ENCODE results near the gene ZNF343.

Gene ZNF343

GRCh38 chr20:2508631-2509467, at the start of gene ZNF343:
TSS of gene ZNF343 (minus strand) at chr20:2508915. CDS start at chr20:2493895, 15,020 bp downstream.
- Histone ChIP-seq H3K36me3 (no peaks in the 10 kb centered on the region), H3K27ac (peak within 1 kb of the TSS; percentile 75 to 94 (median 91)), H3K4me1 (peaks cover 13 to 18% (median 16%) of the 10 kb centered on the region in 10 experiments), H3K9me3 (replicated peaks in 1 of 11) (no peaks in the 10 kb centered on the region), H3K4me3 (peak within 1 kb of the TSS; percentile 81 to 91 (median 86)), H3K9ac (peak within 1 kb of the TSS; percentile 83 to 91 (median 88)), H3K27me3 (no peaks in the 10 kb centered on the region), H3K4me2 (peak within 1 kb of the TSS; percentile 90 to 97 (median 95)), H4K20me1 (no peaks in the 10 kb centered on the region)
- TF ChIP-seq Cebpa-rat (IDR thresholded peaks at IDR 0.05) = no peak

DNA sequence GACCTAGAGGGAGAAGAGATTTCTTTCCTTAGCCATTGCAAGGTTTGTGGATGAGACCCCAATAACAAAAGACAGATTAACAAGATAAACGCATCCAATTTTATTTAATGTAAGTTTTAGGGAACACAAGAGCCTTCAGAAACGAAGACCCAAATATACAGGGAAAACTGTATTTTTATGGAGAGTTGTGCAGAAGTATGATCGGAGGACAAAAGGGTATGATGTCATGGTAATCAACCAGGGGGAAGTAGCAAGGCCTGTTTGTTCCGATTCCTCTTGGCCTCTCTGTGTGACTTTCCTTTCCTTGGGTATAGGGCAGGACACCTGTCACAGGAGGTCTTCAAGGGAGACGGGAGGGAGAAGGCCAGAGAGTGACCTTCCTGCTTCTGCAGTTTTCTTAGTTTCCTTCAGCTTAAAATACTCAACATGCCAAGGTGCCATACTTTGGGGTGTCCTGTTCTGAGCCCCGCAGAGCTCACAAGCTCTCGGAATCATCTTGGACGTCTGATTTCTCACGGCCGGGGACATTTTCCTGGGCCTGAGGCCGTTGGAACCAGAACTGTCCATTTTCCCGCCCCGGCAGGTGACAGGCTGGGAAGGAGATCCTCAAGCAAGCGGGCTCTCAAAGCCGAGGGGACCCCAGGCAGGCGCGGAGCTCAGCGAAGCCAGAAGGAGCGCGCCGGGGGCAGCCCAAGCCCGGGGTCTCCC, 49.3 kb upstream of the ZNF343 start:
- H3K27me3 ChIP-seq = no peaks in the 10 kb centered on the region
- H3K9ac ChIP-seq = no peak overlapping the region
- no peaks in the 10 kb centered on the region for H4K20me1 ChIP-seq
- peaks cover 0 to 9% (median 3%) of the 10 kb centered on the region in 11 experiments; a peak in 6 of 22 replicates for H3K9me3 ChIP-seq (replicated peaks in 1 of 11)
- H3K27ac ChIP-seq = no peak overlapping the region
- H3K4me2 ChIP-seq = no peak overlapping the region
- H3K4me1 ChIP-seq = no peaks in the 10 kb centered on the region
- TF ChIP-seq Cebpa-rat (IDR thresholded peaks at IDR 0.05) = no peak
- H3K36me3 ChIP-seq = no peaks in the 10 kb centered on the region
- no peak overlapping the region for H3K4me3 ChIP-seq

- no peaks in the 10 kb centered on the region for H3K36me3 ChIP-seq
- no peaks in the 10 kb centered on the region for H4K20me1 ChIP-seq
- TF ChIP-seq Cebpa-rat (IDR thresholded peaks at IDR 0.05) = no peak
- no peak overlapping the region for H3K4me2 ChIP-seq
- no peaks in the 10 kb centered on the region; a peak in 1 of 20 replicates for H3K4me1 ChIP-seq
- no peak overlapping the region for H3K4me3 ChIP-seq
- H3K27ac ChIP-seq = no peak overlapping the region
- no peaks in the 10 kb centered on the region for H3K9me3 ChIP-seq (replicated peaks in 1 of 11)
- no peaks in the 10 kb centered on the region for H3K27me3 ChIP-seq
- H3K9ac ChIP-seq = no peak overlapping the region
Measured at GRCh38 chr20:2545594-2545993, 36.9 kb upstream of the ZNF343 start.

DNA sequence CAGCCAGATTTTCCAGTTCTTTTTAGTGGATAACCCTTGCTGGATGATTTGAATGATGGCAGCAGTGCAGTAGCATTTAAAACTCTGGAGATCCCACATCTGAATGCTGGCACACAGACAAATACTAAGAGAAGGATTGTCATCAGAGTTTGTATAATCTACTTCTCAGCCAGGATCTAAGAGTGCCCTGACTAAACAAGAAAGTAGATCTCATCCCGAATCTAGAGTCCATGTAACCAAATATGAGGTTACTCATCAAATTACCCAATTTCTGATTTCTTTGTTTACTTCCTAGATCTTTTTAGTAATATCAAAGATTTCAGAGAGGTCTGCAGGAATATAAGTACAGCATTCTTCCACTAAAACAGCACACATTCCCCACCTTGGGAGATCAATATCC, 35.5 kb upstream of the ZNF343 start:
- Histone ChIP-seq H3K4me1 (no peaks in the 10 kb centered on the region; a peak in 1 of 20 replicates), H4K20me1 (no peaks in the 10 kb centered on the region), H3K27me3 (no peaks in the 10 kb centered on the region), H3K9me3 (replicated peaks in 1 of 11) (no peaks in the 10 kb centered on the region), H3K4me3 (no peak overlapping the region), H3K4me2 (no peak overlapping the region), H3K36me3 (no peaks in the 10 kb centered on the region), H3K27ac (no peak overlapping the region), H3K9ac (no peak overlapping the region)
- no peak for TF ChIP-seq Cebpa-rat (IDR thresholded peaks at IDR 0.05)

DNA sequence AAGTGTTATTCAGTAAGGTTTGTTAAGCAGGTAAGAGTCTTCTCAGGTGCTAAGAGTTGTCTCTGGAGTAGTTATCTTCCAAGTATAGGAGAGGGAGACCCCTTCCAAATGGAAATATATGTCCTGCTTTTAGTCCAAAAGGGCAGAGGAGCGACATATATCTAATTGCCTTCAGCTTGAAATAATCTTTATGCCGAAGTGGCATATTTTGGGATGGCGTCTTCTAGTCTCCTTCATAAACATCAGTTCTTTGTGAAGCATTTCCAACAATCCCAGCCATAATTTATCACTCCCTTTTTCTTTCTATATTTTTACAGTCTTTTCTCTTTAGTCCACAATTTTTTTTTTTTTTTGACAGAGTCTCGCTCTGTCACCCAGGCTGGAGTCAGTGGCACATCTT, 33.6 kb upstream of the ZNF343 start:
- Histone ChIP-seq H3K4me2 (no peak overlapping the region), H3K4me1 (no peaks in the 10 kb centered on the region; a peak in 1 of 20 replicates), H3K9me3 (replicated peaks in 1 of 11) (no peaks in the 10 kb centered on the region), H3K4me3 (no peak overlapping the region), H4K20me1 (no peaks in the 10 kb centered on the region), H3K9ac (no peak overlapping the region), H3K27ac (no peak overlapping the region), H3K27me3 (no peaks in the 10 kb centered on the region), H3K36me3 (no peaks in the 10 kb centered on the region)
- no peak for TF ChIP-seq Cebpa-rat (IDR thresholded peaks at IDR 0.05)

DNA sequence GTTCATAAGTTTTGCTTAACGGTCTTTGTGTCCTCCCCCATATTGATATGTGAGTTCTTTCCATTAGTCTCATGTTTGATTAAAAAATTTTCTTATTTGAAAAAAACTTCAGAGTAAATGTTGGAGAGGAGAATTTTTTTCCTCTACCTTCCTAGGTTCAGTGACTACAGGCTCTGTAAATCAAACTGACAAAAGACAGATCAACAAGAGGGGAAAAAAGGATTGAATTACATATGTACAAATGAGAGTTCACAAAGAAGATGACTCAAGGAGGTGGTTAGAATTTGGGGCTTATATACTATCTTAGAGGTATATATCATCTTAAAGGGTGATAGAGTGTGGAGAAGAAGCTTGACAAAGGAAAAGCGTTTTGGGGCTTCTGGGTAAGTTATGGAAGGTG, 33.2 kb upstream of the ZNF343 start:
- Histone ChIP-seq H3K9me3 (replicated peaks in 1 of 11) (no peaks in the 10 kb centered on the region), H3K27me3 (no peaks in the 10 kb centered on the region), H4K20me1 (no peaks in the 10 kb centered on the region), H3K4me3 (no peak overlapping the region), H3K36me3 (no peaks in the 10 kb centered on the region), H3K4me1 (no peaks in the 10 kb centered on the region; a peak in 1 of 20 replicates), H3K4me2 (no peak overlapping the region), H3K9ac (no peak overlapping the region), H3K27ac (no peak overlapping the region)
- no peak for TF ChIP-seq Cebpa-rat (IDR thresholded peaks at IDR 0.05)

DNA sequence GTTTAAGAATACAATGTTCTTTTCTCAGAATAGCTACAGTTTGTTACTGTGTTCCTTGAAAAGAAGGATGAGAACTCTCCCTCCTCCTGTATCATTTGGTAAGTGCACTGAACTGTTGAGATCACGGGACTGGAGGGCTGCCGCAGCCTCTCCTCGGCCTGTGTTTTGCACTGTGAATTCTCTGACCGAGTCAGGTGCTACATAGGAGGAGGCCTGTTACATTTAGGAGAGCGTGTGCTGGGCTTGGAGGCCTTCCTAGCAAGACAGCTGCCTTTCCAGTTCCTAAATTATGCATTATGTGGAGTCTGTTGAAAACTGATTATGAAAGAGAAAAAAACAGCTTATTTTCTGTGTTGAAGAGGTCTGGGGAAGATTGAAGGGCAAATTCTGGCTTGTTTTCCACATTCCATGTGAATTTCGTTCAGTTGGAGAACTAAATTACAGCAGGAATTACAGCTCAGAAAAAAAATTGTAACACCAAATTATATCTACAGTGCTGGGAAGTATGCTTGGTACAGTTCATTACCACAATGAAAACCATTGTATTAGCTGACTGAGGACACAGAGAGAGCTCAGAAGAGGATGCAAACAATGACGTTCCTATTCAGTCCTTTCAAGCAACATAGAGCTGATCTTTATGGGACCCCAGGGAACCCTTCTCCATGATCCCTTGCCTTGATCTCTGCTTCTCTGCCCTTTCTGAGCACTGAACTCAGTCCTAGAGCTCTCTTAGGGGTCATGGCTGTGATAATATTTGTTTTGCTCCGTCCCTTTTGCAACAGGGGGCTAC, 30.4 kb upstream of the ZNF343 start:
- H3K36me3 ChIP-seq = no peaks in the 10 kb centered on the region
- no peaks in the 10 kb centered on the region for H3K4me1 ChIP-seq
- no peaks in the 10 kb centered on the region for H3K9me3 ChIP-seq (replicated peaks in 1 of 11)
- H3K9ac ChIP-seq = no peak overlapping the region
- no peak overlapping the region for H3K4me2 ChIP-seq
- TF ChIP-seq Cebpa-rat (IDR thresholded peaks at IDR 0.05) = no peak
- no peaks in the 10 kb centered on the region for H4K20me1 ChIP-seq
- H3K4me3 ChIP-seq = no peak overlapping the region
- H3K27me3 ChIP-seq = 0 out of 22 replicates have a peak, but pooled peaks cover 0 to 4% (median 0%) of the 10 kb centered on the region in 11 experiments
- H3K27ac ChIP-seq = no peak overlapping the region

- no peak for TF ChIP-seq Cebpa-rat (IDR thresholded peaks at IDR 0.05)
- 0 out of 22 replicates have a peak, but pooled peaks cover 0 to 4% (median 0%) of the 10 kb centered on the region in 11 experiments for H3K27me3 ChIP-seq
- H3K4me3 ChIP-seq = no peak overlapping the region
- no peak overlapping the region for H3K27ac ChIP-seq
- H3K4me2 ChIP-seq = no peak overlapping the region
- H4K20me1 ChIP-seq = no peaks in the 10 kb centered on the region
- H3K4me1 ChIP-seq = no peaks in the 10 kb centered on the region
- H3K9me3 ChIP-seq (replicated peaks in 1 of 11) = no peaks in the 10 kb centered on the region
- H3K9ac ChIP-seq = no peak overlapping the region
- H3K36me3 ChIP-seq = no peaks in the 10 kb centered on the region
Measured at GRCh38 chr20:2538356-2538755, 29.6 kb upstream of the ZNF343 start.

- no peak for TF ChIP-seq Cebpa-rat (IDR thresholded peaks at IDR 0.05)
- no peaks in the 10 kb centered on the region for H3K36me3 ChIP-seq
- H3K27me3 ChIP-seq = 0 out of 22 replicates have a peak, but pooled peaks cover 0 to 4% (median 0%) of the 10 kb centered on the region in 11 experiments
- H3K9me3 ChIP-seq (replicated peaks in 1 of 11) = no peaks in the 10 kb centered on the region
- H3K9ac ChIP-seq = no peak overlapping the region
- no peak overlapping the region for H3K4me2 ChIP-seq
- H3K27ac ChIP-seq = no peak overlapping the region
- no peaks in the 10 kb centered on the region for H4K20me1 ChIP-seq
- no peaks in the 10 kb centered on the region for H3K4me1 ChIP-seq
- no peak overlapping the region for H3K4me3 ChIP-seq
Measured at GRCh38 chr20:2537101-2537500, 28.4 kb upstream of the ZNF343 start.

Data from BLaER1 treated with 17β-estradiol and CSF1 and Interleukin-3, amounts not matched to agents 10 nM and 100 nM (cell line).